Left renal pelvis (tissue), 4 donors: ENCODE measurements around the gene COLEC12. TPM values are rescaled to one million over a fixed set of nuclear protein-coding genes. Genes with fewer than 3 reads are reported as not detected.
"Not testable (repeated sequence)": the region's sequence is repeated elsewhere in the genome, so short reads cannot be mapped to it uniquely, and the experiment has no call there.

Experiments
- DNase-seq, 4 donors: peaks; one replicate each; pipeline ENCODE4 v3.0.0-alpha.2; 2013; ENCODE audit warnings: low read depth in 4 of 4, low spot score in 3 of 4
- polyA plus RNA-seq, 4 donors: library from polyadenylated mRNA; unstranded; fragments of 120-200 nt; gene quantifications; one replicate each; pipeline ENCODE4 v1.2.1, GENCODE V29; 2013; ENCODE audit not compliant: insufficient read length in 4 of 4

Gene COLEC12
- polyA plus RNA-seq, 4 donors, result 20.8 to 36.5 (median 27.9) TPM

- DNase-seq, result no peak
Observed at GRCh38 chr18:297936-298335, 202.6 kb downstream of the COLEC12 start.

- no peak for DNase-seq
Observed at GRCh38 chr18:295756-296490, 204.6 kb downstream of the COLEC12 start.

GRCh38 chr18:294566-294965 lies 205.9 kb downstream of the COLEC12 start:
- DNase-seq, result no peak

GRCh38 chr18:293536-293935 lies 207.0 kb downstream of the COLEC12 start:
- no peak for DNase-seq

- DNase-seq, result no peak
Observed at GRCh38 chr18:292271-292670, 208.2 kb downstream of the COLEC12 start.

GRCh38 chr18:289970-290369 lies 210.5 kb downstream of the COLEC12 start:
- DNase-seq, result not testable (repeated sequence)

GRCh38 chr18:289026-289425 lies 211.5 kb downstream of the COLEC12 start:
- no peak for DNase-seq

- no peak for DNase-seq
Observed at GRCh38 chr18:286515-287310, 213.8 kb downstream of the COLEC12 start.

- no peak for DNase-seq
Observed at GRCh38 chr18:285817-286216, 214.7 kb downstream of the COLEC12 start.

- DNase-seq, result no peak
Observed at GRCh38 chr18:275486-275885, 225.0 kb downstream of the COLEC12 start.

GRCh38 chr18:274313-274712 lies 226.2 kb downstream of the COLEC12 start:
- no peak for DNase-seq

GRCh38 chr18:273525-273924 lies 227.0 kb downstream of the COLEC12 start:
- DNase-seq, result no peak

GRCh38 chr18:272650-273049 lies 227.9 kb downstream of the COLEC12 start:
- DNase-seq, result no peak

GRCh38 chr18:269480-270095 lies 230.9 kb downstream of the COLEC12 start:
- DNase-seq, result no peak

GRCh38 chr18:267688-268552 lies 232.6 kb downstream of the COLEC12 start, which contains the start of gene THOC1:
Gene THOC1, minus strand, starts transcription at chr18:268047. Its CDS starts 28 bp downstream, at chr18:268019.
- DNase-seq, result peak; percentile 79 to 84 (median 80)

GRCh38 chr18:267380-267687 lies 233.2 kb downstream of the COLEC12 start:
- DNase-seq, result peak in 2 of 4 donors; percentile 35 to 39

Other genes with a start within 250 kb of the COLEC12 start
- 100 to 1,000 TPM in 1 of 4 donors, 10 to 100 TPM in 3; 56.9 to 124 (median 75.9) TPM for gene THOC1, start 232.7 kb downstream of the COLEC12 start, polyA plus RNA-seq
- gene CETN1, start 79.7 kb upstream of the COLEC12 start, polyA plus RNA-seq, result not detected
- gene CLUL1, start 96.3 kb upstream of the COLEC12 start, polyA plus RNA-seq, result 10 to 100 TPM in 3 of 4 donors, 1 to 10 TPM in 1; 1.2 to 18.4 (median 13.3) TPM
- gene TYMS, start 157.0 kb upstream of the COLEC12 start, polyA plus RNA-seq, result 100 to 1,000 TPM; 103 to 125 (median 118) TPM
- gene ENOSF1, start 211.9 kb upstream of the COLEC12 start, polyA plus RNA-seq, result 100 to 1,000 TPM in 1 of 4 donors, 10 to 100 TPM in 3; 24.8 to 139 (median 72.3) TPM